AG08395 (cell line): Measurements from ENCODE around the gene IDUA.

Experiments
- DNase-seq: peaks from one replicate; pipeline ENCODE4 v3.0.0; 2012; ENCODE audit warnings: mixed read lengths, low spot score

IDUA gene

GRCh38 chr4:1015746-1016145 lies 28.9 kb downstream of the IDUA start:
- DNase-seq, result no peak

GRCh38 chr4:1017211-1017610 lies 30.4 kb downstream of the IDUA start:
- no peak for DNase-seq

- DNase-seq, result no peak
These were observed 30.9 kb downstream of the IDUA start for GRCh38 chr4:1017706-1018105.

GRCh38 chr4:1018147-1019020 lies 31.5 kb downstream of the IDUA start:
- no peak for DNase-seq

GRCh38 chr4:1019320-1019719 lies 32.5 kb downstream of the IDUA start:
- no peak for DNase-seq

- no peak for DNase-seq
These were observed 33.1 kb downstream of the IDUA start for GRCh38 chr4:1019729-1020470.

- DNase-seq, result no peak
These were observed 34.7 kb downstream of the IDUA start for GRCh38 chr4:1021386-1022050.

- DNase-seq, result no peak
These were observed 35.4 kb downstream of the IDUA start for GRCh38 chr4:1022051-1022738.

GRCh38 chr4:1022739-1023066 lies 35.9 kb downstream of the IDUA start:
- no peak for DNase-seq

- no peak for DNase-seq
These were observed 36.3 kb downstream of the IDUA start for GRCh38 chr4:1023075-1023640.

- no peak for DNase-seq
These were observed 37.3 kb downstream of the IDUA start for GRCh38 chr4:1023895-1024740.

- no peak for DNase-seq
These were observed 38.2 kb downstream of the IDUA start for GRCh38 chr4:1024882-1025545.

- no peak for DNase-seq
These were observed 39.3 kb downstream of the IDUA start for GRCh38 chr4:1026115-1026514.

- no peak for DNase-seq
These were observed 40.5 kb downstream of the IDUA start for GRCh38 chr4:1027219-1027914.

GRCh38 chr4:1027915-1028238 lies 41.0 kb downstream of the IDUA start:
- no peak for DNase-seq

GRCh38 chr4:1028574-1029220 lies 41.9 kb downstream of the IDUA start:
- DNase-seq, result no peak

GRCh38 chr4:1029529-1029928 lies 42.7 kb downstream of the IDUA start:
- no peak for DNase-seq

GRCh38 chr4:1030031-1030430 lies 43.2 kb downstream of the IDUA start:
- no peak for DNase-seq

GRCh38 chr4:1030559-1030958 lies 43.7 kb downstream of the IDUA start:
- DNase-seq, result no peak

- no peak for DNase-seq
These were observed 44.5 kb downstream of the IDUA start for GRCh38 chr4:1031346-1031745.
